ENCODE results near the gene LRRC66.

LRRC66 gene, protein sequence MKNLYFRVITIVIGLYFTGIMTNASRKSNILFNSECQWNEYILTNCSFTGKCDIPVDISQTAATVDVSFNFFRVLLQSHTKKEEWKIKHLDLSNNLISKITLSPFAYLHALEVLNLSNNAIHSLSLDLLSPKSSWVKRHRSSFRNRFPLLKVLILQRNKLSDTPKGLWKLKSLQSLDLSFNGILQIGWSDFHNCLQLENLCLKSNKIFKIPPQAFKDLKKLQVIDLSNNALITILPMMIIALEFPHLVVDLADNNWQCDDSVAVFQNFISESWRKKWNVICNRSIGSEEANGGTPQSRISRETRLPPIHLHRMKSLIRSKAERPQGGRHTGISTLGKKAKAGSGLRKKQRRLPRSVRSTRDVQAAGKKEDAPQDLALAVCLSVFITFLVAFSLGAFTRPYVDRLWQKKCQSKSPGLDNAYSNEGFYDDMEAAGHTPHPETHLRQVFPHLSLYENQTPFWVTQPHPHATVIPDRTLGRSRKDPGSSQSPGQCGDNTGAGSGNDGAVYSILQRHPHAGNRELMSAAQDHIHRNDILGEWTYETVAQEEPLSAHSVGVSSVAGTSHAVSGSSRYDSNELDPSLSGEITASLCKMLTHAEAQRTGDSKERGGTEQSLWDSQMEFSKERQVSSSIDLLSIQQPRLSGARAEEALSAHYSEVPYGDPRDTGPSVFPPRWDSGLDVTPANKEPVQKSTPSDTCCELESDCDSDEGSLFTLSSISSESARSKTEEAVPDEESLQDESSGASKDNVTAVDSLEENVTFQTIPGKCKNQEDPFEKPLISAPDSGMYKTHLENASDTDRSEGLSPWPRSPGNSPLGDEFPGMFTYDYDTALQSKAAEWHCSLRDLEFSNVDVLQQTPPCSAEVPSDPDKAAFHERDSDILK

DNA sequence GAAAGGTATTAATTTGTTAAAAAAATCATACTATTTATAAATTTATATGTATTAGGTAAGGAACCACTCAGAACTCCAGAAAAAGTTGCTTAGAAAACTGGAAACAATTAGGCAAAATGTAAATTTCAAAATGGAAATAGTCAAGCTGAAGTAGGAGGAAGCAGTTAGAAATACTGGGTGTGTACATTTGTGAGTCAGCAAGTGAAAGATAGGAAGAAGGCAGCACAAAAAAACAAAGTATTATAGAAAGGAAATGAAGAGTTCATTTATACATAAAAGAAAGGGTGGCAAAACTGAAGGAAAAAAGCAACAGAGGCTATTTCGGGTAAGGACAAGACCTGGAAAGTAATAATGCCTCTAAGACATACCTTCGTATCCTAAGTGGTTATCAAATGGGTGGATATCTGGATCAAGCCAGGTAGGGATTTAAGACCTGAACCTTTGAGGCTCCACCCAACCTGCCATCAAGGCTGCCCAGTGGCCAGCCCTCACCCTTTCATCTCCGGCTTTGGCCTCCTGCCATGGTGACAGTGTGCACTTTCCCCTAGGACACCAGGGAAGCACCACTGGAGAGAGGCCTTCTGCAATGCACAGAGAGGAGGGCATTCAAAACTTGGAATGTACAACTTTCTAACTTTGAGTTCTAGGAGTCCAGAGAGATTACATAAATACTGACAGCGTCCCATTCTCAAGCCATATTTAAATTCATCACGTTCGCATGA is at the start of gene LRRC66:
TSS of gene LRRC66 (minus strand) at position 428 of the 722 bp plus-strand sequence. CDS start 2,750 bp downstream, outside the sequence.
- DNase-seq: no peak

DNA sequence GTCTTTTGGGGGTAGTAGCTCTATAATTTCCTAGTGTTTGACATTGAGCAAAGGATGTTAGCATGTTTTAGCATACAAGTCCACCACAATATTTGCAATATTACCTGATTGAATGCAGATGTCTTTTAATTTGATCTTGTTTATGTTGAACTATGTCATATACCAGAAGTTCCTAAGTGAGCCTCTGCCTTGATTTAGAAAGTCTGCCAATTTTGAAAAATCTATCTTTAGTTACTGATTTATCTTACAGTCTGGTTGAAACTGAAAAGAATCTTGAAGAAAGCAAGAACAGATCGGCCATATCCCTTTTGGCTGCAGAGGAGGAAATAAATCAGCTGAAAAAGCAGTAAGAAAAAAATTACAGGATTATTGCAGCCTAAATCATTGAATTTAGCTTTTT is 49.4 kb upstream of the LRRC66 start:
- DNase-seq: no peak

DNA sequence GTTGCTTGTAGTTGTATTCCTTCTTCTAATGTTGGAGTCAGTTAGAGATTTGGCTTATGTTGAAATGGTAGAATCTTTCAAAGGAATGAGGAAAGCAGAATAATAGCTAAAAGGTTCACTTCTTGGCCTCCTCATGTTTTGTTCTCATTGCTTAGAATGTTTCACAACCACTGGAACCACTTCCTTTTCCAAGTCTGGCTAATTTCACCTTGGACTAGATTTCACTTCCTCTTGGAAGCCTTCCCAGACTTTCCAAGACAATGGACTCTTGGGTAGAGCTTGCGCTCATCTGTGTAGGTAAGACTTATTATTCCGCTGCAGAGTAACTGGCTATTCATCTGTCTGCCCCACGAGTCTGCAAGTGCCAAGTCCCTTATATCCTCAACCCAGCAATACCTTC is 39.2 kb upstream of the LRRC66 start:
- DNase-seq: no peak

DNA sequence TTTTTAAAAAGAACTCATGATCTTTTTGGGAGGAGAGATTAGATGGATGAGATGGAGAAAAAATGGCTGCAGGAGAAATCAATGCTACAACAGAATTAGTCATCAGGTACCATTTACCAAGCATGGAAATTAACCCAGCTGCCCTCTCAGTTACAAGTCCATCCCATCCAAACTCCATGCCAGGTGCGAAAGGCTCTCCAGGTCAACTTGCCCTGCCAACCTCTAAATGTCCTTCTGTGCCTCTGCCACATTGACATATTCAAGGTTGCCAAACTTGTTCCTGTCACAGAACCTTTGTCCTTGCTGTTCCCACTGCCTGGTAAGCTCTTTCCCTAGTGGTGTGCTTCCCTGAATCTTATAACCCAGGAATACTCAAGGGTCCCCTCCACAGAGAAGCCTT is 38.1 kb upstream of the LRRC66 start:
- DNase-seq: no peak

DNA sequence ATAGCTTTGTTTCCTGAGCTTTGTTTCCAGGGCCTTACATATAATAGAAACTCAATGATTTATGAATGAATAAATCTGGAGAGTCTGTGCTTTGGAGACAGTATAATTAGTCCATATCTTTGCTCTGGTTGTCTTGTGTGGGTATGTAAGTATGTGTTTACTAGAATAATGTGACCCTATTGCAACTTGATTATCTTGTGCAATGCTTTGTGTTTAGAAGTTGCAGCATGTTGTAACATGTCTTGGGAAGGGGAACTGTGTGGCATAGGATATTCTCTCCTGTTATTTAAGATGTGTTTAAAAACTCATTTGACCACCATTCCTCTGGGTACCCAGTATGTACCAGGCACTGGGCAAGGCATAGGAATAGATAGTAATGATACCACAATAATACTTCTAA is 37.0 kb upstream of the LRRC66 start:
- no peak for DNase-seq

DNA sequence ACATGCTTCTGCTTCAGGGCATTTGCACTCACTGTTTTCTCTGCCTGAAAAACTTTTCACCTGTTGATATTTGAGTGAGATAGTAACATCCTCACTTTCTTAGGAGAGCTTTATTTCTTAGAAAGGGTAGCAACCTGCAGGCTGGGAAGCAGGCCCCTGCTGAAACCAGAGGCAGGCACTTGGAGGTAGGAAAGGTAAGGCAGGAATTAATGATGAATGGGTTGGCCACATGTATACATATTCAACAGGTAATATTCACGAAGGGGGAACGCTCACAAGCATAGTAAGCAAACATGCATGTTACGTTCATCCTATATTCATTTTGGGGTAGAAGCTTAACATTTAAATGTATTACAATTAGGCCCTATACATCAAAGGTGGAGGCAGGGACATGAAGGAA is 34.1 kb upstream of the LRRC66 start:
- no peak for DNase-seq

DNA sequence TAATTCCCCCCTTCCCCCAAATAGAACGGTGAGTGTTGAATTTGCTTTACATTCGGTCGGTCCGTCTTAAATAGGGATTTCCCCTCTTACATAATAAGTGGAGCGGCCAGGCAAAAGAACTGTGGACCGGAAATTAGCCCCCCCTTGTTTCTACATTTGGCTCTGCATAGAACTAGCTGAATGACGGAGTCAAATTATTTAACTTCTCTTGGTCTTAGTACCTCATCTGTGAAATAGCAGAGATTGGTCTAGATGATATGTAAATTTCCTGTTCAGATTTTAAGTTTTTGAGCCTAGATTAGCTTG is 32.3 kb upstream of the LRRC66 start:
- DNase-seq: no peak

DNA sequence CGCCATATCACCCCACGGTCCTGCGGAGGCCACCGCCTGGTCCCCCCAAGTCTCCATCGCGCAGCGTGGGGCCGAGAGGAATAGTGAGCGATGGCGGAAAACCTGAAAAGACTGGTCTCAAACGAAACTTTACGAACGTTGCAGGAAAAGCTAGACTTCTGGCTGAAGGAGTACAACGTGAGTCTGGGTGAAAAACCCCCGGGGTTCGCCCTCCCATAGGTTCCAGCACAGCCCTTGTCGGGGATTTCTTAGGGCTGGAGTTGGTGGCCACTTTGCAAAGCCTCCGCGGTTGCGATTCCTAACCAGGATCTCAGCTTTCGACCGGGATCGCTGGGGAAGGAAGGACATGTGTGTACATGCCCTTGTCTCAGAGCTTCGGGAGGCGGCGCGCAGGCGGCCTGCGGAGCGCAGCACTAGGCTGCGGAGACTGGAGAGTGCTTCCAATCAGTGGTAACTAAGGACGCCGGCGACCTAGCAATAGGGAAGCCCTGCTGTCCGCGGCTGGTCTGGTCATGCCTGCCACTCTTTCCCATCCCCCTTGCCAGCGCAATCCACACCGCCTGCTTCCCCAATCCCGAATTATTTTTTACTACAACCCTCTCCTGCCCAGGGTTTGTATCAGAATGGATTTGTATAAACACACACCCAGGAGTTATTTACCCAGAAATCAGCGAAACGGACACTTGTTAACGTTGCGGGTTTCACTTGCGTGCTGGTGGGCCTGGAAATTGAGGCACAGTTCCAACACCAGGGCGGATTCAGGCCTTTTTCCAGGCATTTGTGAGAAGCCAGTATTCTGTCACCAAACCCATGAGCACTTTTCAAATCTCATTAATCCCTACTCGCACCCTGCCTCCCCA is 31.7 kb upstream of the LRRC66 start:
- DNase-seq: no peak

DNA sequence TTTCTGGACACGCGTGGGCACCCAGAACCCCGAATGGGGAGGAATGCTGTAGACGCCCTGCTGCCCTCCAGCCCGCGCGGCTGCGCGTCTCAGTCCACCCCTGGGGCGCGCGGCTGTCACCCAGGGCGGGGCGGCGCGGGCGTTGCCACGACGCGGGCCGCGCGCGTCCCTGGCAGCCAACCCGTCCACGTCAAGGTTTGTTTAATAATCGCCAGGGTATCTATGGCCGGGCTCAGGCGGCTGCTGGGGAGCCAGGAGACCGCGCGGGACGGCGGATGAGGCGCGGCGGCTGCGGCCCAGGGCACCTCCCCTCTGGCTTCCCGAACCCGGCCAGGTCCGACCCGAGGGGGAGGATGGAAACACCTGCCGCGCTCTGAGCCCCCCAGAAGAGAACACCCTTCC is 31.1 kb upstream of the LRRC66 start, which contains the start of gene SPATA18:
TSS of gene SPATA18 (plus strand) at position 92 of the 402 bp plus-strand sequence. CDS start 401 bp downstream, outside the sequence.
- DNase-seq: no peak

DNA sequence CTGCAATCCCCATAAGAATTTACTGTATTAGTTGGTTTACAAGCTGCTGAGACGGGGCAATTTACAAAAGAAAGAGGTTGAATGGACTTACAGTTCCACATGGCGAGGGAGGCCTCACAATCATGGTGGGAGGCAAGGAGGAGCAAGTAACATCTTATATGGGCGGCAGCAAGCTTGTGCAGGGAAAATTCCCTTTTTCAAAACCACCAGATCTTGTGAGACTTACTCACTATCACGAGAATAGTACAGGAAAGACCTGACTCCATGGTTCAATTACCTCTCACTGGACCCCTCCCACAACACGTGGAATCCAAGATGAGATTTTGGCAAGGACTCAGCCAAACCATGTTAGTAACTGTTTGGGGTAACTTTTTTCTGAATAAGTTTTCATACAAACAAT is 29.1 kb upstream of the LRRC66 start:
- DNase-seq: no peak

DNA sequence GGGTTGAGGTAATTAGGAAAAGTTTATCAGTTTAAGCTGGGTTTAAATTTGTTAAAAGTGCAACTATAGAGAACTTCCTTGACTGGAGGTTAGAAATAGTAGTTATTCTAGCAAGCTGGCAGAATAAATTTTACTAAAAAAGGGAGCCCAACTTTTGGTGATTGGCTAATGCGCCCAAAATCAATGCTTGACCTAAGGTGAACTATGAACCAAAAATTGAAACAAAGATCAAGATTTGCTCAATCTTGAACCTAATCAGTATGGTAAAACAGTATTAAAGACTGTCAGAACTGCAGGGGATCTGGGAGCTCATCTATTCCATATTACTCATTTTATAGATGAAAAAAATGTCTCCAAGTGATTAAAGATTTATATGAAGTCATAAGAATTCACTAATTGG is 24.9 kb upstream of the LRRC66 start:
- DNase-seq: no peak

DNA sequence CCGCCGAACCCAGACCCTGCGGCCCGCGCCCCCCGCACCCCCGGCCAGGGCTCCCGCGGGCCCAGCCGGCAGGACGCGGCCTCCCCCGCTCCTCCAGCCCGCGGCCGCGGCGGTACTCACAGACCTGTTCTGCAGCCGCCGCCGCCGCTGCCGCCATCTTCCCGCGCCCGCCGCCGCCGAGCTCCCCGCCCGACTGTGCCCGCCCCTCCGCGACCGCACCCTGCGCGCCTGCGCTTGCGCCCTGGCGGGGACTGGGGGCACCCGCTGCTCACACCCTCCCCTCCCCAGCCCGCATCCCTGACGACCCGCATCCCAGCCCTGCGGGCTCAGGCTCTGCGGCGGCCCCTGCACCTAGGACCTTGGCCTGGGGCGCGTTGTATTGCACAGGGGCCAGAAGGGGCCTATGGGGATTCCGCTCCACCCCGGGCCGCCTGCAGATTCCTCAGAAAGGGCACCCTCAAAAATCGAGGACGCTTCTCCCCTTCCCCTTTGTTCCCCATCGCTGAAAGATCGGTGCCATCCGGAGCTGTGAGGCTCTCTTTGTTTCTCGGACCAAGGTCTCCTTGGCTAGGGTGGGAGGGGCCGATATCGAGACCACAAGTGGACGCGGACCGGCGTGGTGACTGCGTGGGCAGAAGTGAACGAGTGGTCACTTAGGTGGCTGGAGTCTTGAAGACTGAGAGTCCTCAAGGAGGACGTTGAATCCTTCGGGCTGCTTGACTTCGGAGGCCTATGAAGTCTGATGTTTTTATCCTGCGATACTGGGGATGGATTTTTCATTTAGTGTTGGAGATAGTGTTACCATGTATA is 18.1 kb upstream of the LRRC66 start, which contains the start of gene SGCB:
TSS of gene SGCB (minus strand) at position 197 of the 810 bp plus-strand sequence. CDS start at position 157, 40 bp downstream.
- DNase-seq: peak; percentile 71

DNA sequence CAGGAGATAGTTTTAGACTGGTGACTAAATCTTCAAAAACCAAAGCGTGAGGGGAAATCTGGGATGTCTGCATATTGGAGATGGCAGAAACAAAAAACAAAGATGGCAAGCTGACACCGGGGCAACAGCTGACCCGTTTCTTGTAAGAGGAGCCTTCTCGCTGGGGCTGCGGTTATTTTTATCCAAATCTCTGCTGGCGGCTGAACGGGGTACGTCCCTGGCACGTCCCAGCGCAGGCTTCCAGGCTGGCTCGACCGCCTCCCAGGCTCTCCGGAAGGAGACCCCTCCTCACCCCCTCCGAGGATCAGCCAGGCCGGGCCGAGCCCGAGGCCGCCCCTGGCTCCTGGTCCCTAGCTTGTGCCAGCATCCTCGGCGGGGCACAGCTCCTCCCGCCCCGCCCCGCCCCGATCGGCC is 17.5 kb upstream of the LRRC66 start:
- DNase-seq: no peak

DNA sequence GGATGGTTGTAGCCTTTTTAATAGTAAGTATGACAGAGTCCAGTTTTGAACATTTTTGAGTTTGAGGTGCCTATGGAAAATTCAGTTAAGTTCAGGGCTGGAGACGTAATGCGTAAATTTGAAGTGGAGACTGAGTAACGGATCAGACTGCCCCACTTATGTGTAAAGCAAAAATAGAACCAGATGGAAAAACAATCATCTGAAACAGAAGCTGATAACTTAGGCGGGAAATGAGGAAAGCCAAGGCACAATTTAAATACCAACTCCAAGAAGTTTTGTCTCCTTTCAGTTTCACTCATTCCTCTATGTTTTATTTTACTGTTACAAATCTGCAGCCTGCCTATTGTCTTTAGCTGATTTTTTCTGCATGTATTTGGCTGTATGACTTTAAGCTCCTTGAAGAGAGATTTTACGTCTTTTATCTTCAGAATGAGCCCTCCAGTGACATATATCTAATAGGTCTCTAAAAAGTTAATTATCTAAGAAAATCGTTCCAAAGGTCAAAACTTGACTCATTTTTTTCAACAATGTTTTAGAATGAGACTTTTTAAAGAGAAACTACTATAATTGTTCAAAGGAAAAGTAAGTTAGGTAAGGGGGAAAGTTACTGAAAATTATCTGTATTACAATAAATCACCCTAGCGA is 16.8 kb upstream of the LRRC66 start:
- no peak for DNase-seq

DNA sequence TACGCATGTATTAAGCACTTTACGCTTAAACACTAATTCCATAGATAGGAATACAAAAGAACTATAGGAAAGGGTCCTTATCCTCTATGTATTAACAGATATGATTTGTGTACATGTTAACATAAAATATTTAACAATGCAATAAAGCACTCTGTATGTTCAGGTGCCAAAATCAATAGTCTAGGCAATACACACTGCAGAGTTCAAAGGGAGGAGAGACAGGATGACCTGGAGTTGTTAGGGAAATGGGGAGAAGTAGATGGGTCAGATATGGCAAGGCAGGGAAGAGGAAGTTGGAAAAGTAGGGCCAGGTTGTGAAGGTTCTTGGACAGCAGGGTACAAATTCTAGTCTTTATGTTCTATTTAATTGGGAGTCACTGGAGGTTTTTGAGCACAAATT is 15.0 kb upstream of the LRRC66 start:
- no peak for DNase-seq

DNA sequence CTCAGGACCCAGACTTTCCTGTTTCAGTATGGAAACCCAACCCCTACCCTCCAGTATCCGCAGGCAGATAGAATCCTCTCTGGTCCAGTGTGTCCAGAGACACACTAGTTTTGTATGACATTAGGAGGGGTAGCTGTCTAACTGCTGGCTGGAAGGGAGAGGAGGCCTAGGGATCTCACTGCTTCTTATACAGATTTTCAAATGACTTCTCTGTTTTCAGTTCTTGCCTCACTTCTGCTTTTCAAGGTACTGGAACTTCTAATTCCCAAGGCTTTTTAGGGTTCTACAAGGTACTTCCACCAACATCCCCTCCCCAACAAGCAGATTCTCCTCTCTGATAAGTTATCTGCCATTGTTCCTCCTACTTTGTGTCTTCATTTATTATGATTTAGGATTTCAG is 11.8 kb upstream of the LRRC66 start:
- DNase-seq: no peak

DNA sequence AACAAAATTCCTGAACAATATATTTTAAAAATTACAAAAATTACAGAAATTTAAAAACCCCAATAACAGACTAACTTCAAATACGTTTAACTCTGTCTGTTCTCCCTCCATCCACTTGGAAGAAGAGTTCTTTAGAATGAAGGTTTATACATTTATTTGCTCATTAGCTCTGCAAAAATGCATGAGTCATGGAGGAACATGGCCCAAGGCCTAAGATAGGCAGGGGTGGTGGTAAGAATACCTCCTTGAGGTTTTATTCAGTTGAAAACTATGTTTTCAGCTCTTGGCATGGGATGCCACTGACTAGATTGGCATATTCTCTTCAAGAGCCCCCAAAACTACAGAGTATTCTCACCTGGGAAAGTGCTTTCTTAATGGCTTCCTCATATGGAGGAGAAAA is 8.8 kb upstream of the LRRC66 start:
- DNase-seq: no peak

DNA sequence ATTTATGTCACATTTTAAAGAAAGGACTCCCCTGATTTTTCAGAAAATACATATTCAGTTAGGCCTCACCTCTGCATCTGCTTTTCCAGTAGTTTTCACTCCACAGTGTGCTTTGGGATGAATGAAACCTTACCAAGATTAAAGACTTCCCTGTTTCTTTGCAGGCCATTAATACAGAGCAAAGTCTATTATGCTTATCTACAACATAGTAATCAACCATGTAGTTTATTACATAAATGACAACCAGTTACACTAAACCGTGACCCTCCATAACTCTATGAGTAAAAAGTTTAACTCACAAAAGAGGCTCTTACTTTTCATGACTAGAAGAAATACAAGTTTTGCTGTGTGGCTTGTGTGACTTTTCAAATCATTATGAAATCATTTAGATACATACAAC is 2.3 kb downstream of the LRRC66 start:
- no peak for DNase-seq

DNA sequence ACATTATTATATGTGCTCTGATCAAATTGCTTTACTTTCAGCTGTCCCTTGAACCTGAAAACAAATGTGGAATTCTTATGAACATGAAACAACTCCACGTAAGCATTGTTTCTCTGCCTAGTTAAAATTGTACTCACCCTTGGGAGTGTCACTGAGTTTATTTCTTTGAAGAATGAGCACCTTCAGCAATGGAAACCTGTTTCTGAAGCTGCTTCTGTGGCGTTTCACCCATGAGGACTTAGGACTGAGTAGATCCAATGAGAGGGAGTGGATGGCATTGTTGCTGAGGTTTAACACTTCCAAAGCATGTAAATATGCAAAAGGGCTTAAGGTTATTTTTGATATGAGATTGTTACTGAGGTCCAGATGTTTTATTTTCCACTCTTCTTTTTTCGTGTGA is 3.2 kb downstream of the LRRC66 start:
- DNase-seq: no peak

DNA sequence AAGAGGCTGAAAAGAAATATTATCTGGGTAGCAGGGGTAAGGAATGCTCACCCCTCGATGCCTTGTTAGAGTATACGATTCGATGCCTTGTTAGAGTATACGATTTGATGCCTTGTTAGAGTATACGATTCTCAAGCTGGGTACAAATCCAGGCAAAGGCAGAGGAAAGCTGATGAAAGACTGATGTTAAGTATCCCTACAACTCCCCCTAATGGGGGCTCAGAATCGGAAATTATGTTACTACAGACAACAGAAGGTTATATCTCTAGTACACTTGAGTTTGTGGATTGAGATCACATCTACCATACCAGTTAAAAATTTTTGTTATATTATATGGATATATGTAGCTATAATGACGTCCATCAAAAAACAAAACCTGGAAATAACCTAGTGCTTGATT is 4.8 kb downstream of the LRRC66 start:
- no peak for DNase-seq

DNA sequence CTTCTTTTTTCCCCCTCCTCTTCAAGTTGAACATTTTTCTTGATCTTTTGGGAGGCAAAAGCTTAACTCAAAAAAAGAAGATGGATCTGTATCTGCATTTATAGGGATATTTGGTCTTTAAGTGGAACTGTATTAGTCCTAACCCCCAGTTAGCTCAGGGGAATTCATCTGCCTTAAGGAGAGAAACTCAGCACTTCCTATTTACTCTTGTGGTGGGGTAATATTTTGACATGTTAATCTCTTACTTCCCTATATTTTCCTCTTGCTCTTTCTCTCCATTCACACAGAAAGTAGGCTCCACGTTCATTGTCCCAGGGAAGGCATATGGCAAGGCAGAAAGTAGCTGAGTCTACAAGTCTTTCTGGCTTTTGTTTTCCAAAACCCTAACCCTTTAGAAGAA is 5.3 kb downstream of the LRRC66 start:
- DNase-seq: no peak
